Mesenchymal stem cell (in vitro differentiated cells and primary cell): Measurements from ENCODE around the gene MAPKAP1.
A peak's percentile ranks its signal among the peaks of the same experiment; 100 is the strongest.

Experiments
- DNase-seq: peaks from one replicate; pipeline ENCODE4 v3.0.0-alpha.2; 2013
- H2AFZ ChIP-seq: one replicate; pipeline ENCODE4 v1.6.1; 2013; ENCODE audit warnings: low read depth, mild to moderate bottlenecking, control low read depth, inconsistent platforms, low read length, moderate library complexity
- H2AK5ac ChIP-seq: 2 replicates; pipeline ENCODE4 v1.6.1; 2013; ENCODE audit warnings: low read length, moderate library complexity, mild to moderate bottlenecking, inconsistent platforms; ENCODE audit not compliant: severe bottlenecking
- H2BK120ac ChIP-seq: one replicate; pipeline ENCODE4 v1.6.1; 2013; ENCODE audit warnings: low read depth, mild to moderate bottlenecking, inconsistent platforms, low read length, moderate library complexity
- H2BK12ac ChIP-seq, 2 experiments: one replicate each; pipeline ENCODE4 v1.6.1; 2013; ENCODE audit warnings: inconsistent platforms in 2 of 2, low read length in 2 of 2, mild to moderate bottlenecking in 2 of 2, moderate library complexity in 2 of 2, control low read depth in 1 of 2
- H2BK15ac ChIP-seq: one replicate; pipeline ENCODE4 v1.6.1; 2013; ENCODE audit warnings: mild to moderate bottlenecking, low read depth, inconsistent platforms; ENCODE audit not compliant: poor library complexity, severe bottlenecking
- H2BK5ac ChIP-seq: 2 replicates; pipeline ENCODE4 v1.6.1; 2013; ENCODE audit warnings: low read depth, mild to moderate bottlenecking, low read length, control low read depth, inconsistent platforms; ENCODE audit not compliant: poor library complexity, severe bottlenecking
- H3K14ac ChIP-seq, 2 experiments: one replicate each; pipeline ENCODE4 v1.6.1; 2013; ENCODE audit warnings: inconsistent platforms in 2 of 2, low read length in 2 of 2, control low read depth in 1 of 2, mild to moderate bottlenecking in 1 of 2, moderate library complexity in 1 of 2
- H3K18ac ChIP-seq, 2 experiments: one replicate each; pipeline ENCODE4 v1.6.1; 2013; ENCODE audit warnings: inconsistent platforms in 2 of 2, low read length in 2 of 2, control low read depth in 1 of 2, low read depth in 1 of 2, mild to moderate bottlenecking in 1 of 2
- H3K23ac ChIP-seq, 2 experiments: one replicate each; pipeline ENCODE4 v1.6.1; 2013; ENCODE audit warnings: inconsistent platforms in 2 of 2, low read length in 2 of 2, mild to moderate bottlenecking in 2 of 2, moderate library complexity in 2 of 2, control low read depth in 1 of 2
- H3K27ac ChIP-seq: 2 replicates; pipeline ENCODE4 v1.5.1; 2013; ENCODE audit warnings: mild to moderate bottlenecking, moderate library complexity, low read length, control low read depth, inconsistent platforms; ENCODE audit not compliant: poor library complexity, severe bottlenecking
- H3K27me3 ChIP-seq, 2 experiments: 2 replicates each; pipeline versions ENCODE4 v1.6.1 to v1.7.0; 2013; ENCODE audit warnings: low read length in 2 of 2, mild to moderate bottlenecking in 2 of 2, moderate library complexity in 2 of 2, control low read depth in 1 of 2, inconsistent platforms in 1 of 2; ENCODE audit not compliant: control insufficient read depth in 1 of 2, insufficient read depth in 1 of 2
- H3K36me3 ChIP-seq, 2 experiments: 2 replicates each; pipeline versions ENCODE4 v1.6.1 to v1.7.0; 2013; ENCODE audit warnings: low read length in 2 of 2, control low read depth in 1 of 2, inconsistent platforms in 1 of 2, low read depth in 1 of 2, mild to moderate bottlenecking in 1 of 2; ENCODE audit not compliant: insufficient read depth in 2 of 2, control insufficient read depth in 1 of 2
- H3K4ac ChIP-seq, 2 experiments: one replicate each; pipeline ENCODE4 v1.6.1; 2013; ENCODE audit warnings: inconsistent platforms in 2 of 2, low read length in 2 of 2, mild to moderate bottlenecking in 2 of 2, moderate library complexity in 2 of 2, control low read depth in 1 of 2, low read depth in 1 of 2
- H3K4me1 ChIP-seq: 2 replicates; pipeline ENCODE4 v1.6.1; 2013; ENCODE audit warnings: low read depth, low read length, control low read depth; ENCODE audit not compliant: control insufficient read depth, insufficient read depth
- H3K4me2 ChIP-seq: 2 replicates; pipeline ENCODE4 v1.6.1; 2013; ENCODE audit warnings: low read length, mild to moderate bottlenecking, inconsistent platforms; ENCODE audit not compliant: poor library complexity, severe bottlenecking
- H3K4me3 ChIP-seq, 2 experiments: 2 replicates each; pipeline versions ENCODE4 v1.5.1 to v1.7.0; 2013; ENCODE audit warnings: low read length in 2 of 2, mild to moderate bottlenecking in 2 of 2, control low read depth in 1 of 2, low read depth in 1 of 2; ENCODE audit not compliant: insufficient read depth in 1 of 2
- H3K79me1 ChIP-seq: replicated peaks from 2 replicates; pipeline ENCODE4 v1.6.1; 2013; ENCODE audit warnings: mild to moderate bottlenecking, control low read depth, low read length, inconsistent platforms; ENCODE audit not compliant: poor library complexity, severe bottlenecking
- H3K9ac ChIP-seq: 2 replicates; pipeline ENCODE4 v1.7.0; 2013; ENCODE audit warnings: mild to moderate bottlenecking, low read length, moderate library complexity
- H3K9me3 ChIP-seq: 2 replicates; pipeline ENCODE4 v1.7.0; 2013; ENCODE audit warnings: mild to moderate bottlenecking, low read length; ENCODE audit not compliant: control insufficient read depth
- H4K8ac ChIP-seq: one replicate; pipeline ENCODE4 v1.6.1; 2013; ENCODE audit warnings: inconsistent platforms, mild to moderate bottlenecking, low read length, moderate library complexity
- H4K91ac ChIP-seq: one replicate; pipeline ENCODE4 v1.6.1; 2013; ENCODE audit warnings: mild to moderate bottlenecking, low read length, inconsistent platforms
- WGBS: methylation state at CpG from one replicate; pipeline ENCODE4 v1.1.7; 2013; ENCODE audit warnings: mixed read lengths; 5-methylcytosine and 5-hydroxymethylcytosine counted together

MAPKAP1 gene

DNA sequence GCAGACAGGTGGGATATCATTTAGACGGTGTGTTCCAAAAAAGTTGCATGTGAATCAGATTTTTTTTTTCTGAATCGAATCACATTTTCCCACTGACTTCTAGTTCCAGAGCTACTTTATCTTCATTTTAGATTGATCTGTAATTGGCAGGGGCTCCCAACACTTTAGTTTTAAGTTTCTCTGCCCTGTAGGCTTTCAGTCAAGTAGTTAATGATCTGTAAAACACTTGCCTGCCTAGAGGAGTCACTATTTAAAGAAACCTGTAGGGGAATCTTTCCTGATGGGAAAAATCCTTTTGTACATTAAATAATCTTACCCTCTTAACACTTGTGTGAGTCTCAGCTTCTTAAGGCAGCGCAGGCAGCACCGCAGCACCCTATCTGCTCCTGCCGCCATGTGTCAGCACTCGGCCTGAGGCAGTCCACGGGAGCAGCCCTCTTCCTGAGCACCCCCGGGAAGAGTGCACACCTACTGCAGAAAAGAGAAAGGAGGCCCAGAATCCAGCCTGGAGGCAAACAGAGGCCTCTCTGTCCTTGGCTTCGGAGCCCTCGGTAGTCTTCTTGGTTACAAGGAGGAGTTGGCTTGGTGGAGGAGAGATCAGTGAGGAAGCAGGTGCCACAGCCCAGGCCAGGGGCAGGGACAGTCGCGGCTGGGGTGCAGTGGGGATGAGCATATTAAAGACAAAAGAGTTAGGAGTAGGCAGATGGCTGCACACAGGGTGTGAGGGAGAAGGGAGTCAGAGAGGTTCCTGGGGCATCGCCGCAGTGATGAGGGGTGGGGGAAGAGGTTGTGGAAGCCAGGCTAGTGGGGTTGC lies 236.0 kb downstream of the MAPKAP1 start:
- H3K4ac ChIP-seq: peak overlapping the region in 1 of 2 experiments; percentile 81
- 97% methylated on average over 12 of the region's 14 CpGs for WGBS

GRCh38 chr9:125470189-125470588 lies 236.8 kb downstream of the MAPKAP1 start:
- peaks cover 19 to 48% of the 10 kb centered on the region in 2 experiments for H3K36me3 ChIP-seq
- no peak overlapping the region for H3K4me2 ChIP-seq
- H3K9ac ChIP-seq: no peak overlapping the region
- no peak overlapping the region for H3K23ac ChIP-seq
- H2BK12ac ChIP-seq: no peak overlapping the region
- no peaks in the 10 kb centered on the region for H3K27me3 ChIP-seq
- H2BK15ac ChIP-seq: no peak overlapping the region
- no peak overlapping the region for H3K14ac ChIP-seq
- no peak overlapping the region for H3K4ac ChIP-seq
- no peaks in the 10 kb centered on the region for H3K9me3 ChIP-seq
- no peak overlapping the region for H4K8ac ChIP-seq
- H4K91ac ChIP-seq: no peak overlapping the region
- H3K18ac ChIP-seq: no peak overlapping the region
- H3K4me1 ChIP-seq: peaks cover 13% of the 10 kb centered on the region
- H2BK120ac ChIP-seq: no peak overlapping the region
- WGBS: 89% methylated on average over 3 of the region's 3 CpGs
- DNase-seq: no peak
- no peak overlapping the region for H2BK5ac ChIP-seq
- H3K27ac ChIP-seq: no peak overlapping the region
- no peak overlapping the region for H2AFZ ChIP-seq
- H3K4me3 ChIP-seq: no peak overlapping the region
- peaks cover 38% of the 10 kb centered on the region for H3K79me1 ChIP-seq
- no peak overlapping the region for H2AK5ac ChIP-seq

More for the DNA sequence above, 236.0 kb downstream of the MAPKAP1 start:
- Histone ChIP-seq H3K36me3 (peaks cover 14 to 51% of the 10 kb centered on the region in 2 experiments), H3K9ac (no peak overlapping the region), H3K79me1 (peaks cover 37% of the 10 kb centered on the region), H2BK120ac (peak overlapping the region; percentile 39), H3K27ac (no peak overlapping the region), H4K91ac (peak overlapping the region; percentile 12), H3K4me2 (no peak overlapping the region), H3K18ac (peak overlapping the region; percentile 82 to 93), H3K23ac (peak overlapping the region in 1 of 2 experiments; percentile 79), H2BK5ac (no peak overlapping the region), H2AK5ac (no peak overlapping the region), H3K27me3 (no peaks in the 10 kb centered on the region), H3K4me3 (no peak overlapping the region), H2BK12ac (peak overlapping the region; percentile 6 to 86), H3K9me3 (no peaks in the 10 kb centered on the region), H4K8ac (peak overlapping the region; percentile 57), H2BK15ac (no peak overlapping the region), H2AFZ (no peak overlapping the region), H3K4me1 (peaks cover 13% of the 10 kb centered on the region), H3K14ac (peak overlapping the region in 1 of 2 experiments; percentile 87)
- no peak for DNase-seq

DNA sequence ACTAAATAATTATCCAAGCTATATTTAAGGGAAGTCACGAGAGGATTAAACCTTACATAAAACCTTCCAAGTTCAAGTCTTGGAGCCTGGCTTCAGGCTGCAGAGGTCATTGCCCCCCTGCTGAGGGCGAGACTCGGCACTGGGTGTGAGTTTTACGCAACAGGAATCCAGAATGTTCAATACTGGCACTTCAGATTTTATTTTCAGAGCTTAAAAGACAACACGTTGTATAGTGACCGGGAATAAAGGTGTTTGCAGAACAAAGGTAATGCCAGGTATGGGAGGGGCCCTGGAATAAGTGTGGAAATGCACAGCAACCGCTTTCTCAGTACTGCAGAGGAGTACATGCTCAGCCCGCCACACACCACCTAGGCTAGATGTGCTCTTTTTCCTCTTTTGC lies 238.4 kb downstream of the MAPKAP1 start:
- 97% methylated on average over 7 of the region's 8 CpGs for WGBS
- no peak overlapping the region for H3K4me3 ChIP-seq
- no peaks in the 10 kb centered on the region for H3K27me3 ChIP-seq
- no peak overlapping the region for H2AK5ac ChIP-seq
- H4K91ac ChIP-seq: no peak overlapping the region
- no peak overlapping the region for H2BK15ac ChIP-seq
- peaks cover 19 to 47% of the 10 kb centered on the region in 2 experiments for H3K36me3 ChIP-seq
- peak overlapping the region; percentile 61 to 69 for H2BK12ac ChIP-seq
- H3K9me3 ChIP-seq: no peaks in the 10 kb centered on the region
- H3K79me1 ChIP-seq: peaks cover 28% of the 10 kb centered on the region
- H3K14ac ChIP-seq: no peak overlapping the region
- peak overlapping the region in 1 of 2 experiments; percentile 48 for H3K4ac ChIP-seq
- H2BK120ac ChIP-seq: no peak overlapping the region
- H3K9ac ChIP-seq: no peak overlapping the region
- no peak overlapping the region for H3K23ac ChIP-seq
- peak overlapping the region in 1 of 2 experiments; percentile 80 for H3K18ac ChIP-seq
- no peak overlapping the region for H3K27ac ChIP-seq
- peaks cover 13% of the 10 kb centered on the region for H3K4me1 ChIP-seq
- DNase-seq: no peak
- no peak overlapping the region for H2BK5ac ChIP-seq
- no peak overlapping the region for H4K8ac ChIP-seq
- H3K4me2 ChIP-seq: no peak overlapping the region
- H2AFZ ChIP-seq: no peak overlapping the region

- Histone ChIP-seq H3K4me3 (no peak overlapping the region), H3K79me1 (peaks cover 29% of the 10 kb centered on the region), H4K91ac (no peak overlapping the region), H3K9ac (no peak overlapping the region), H2BK120ac (no peak overlapping the region), H3K18ac (no peak overlapping the region), H2BK5ac (no peak overlapping the region), H3K27ac (no peak overlapping the region), H3K9me3 (no peaks in the 10 kb centered on the region), H3K4me2 (no peak overlapping the region), H4K8ac (peak overlapping the region; percentile 77), H3K36me3 (peaks cover 19 to 51% of the 10 kb centered on the region in 2 experiments), H2BK12ac (peak overlapping the region in 1 of 2 experiments; percentile 4), H3K4ac (no peak overlapping the region), H2AFZ (no peak overlapping the region), H2BK15ac (no peak overlapping the region), H3K27me3 (no peaks in the 10 kb centered on the region), H3K14ac (no peak overlapping the region), H3K23ac (no peak overlapping the region), H3K4me1 (peaks cover 10% of the 10 kb centered on the region), H2AK5ac (no peak overlapping the region)
- WGBS: 84% methylated on average over 6 of the region's 7 CpGs
- no peak for DNase-seq
These were observed 239.8 kb downstream of the MAPKAP1 start for GRCh38 chr9:125467116-125467740.
